K562 (cell line): ENCODE measurements around the gene DPH5.

Experiments
- ATF6 ChIP-seq: sonication (generic); formaldehyde crosslinking; IDR thresholded peaks from 2 replicates; pipeline ENCODE4 v1.4.0; 2020; ENCODE audit warnings: mild to moderate bottlenecking, missing genetic modification reagents
- CTCF ChIP-seq, 3 experiments: IDR thresholded peaks in 2 of 3; conservative IDR thresholded peaks in 1 of 3; 2 replicates each; pipeline ENCODE4 v1.5.1; 2011 to 2012; ENCODE audit warnings: low read length in 3 of 3, mild to moderate bottlenecking in 3 of 3, control low read depth in 2 of 3, improper control_type of control experiment in 1 of 3, inconsistent platforms in 1 of 3, low read depth in 1 of 3, mixed read lengths in 1 of 3, moderate library complexity in 1 of 3; ENCODE audit not compliant: insufficient read depth in 2 of 3
- GABPB1 ChIP-seq: sonication (generic); formaldehyde crosslinking; IDR thresholded peaks from 2 replicates; pipeline ENCODE4 v1.8.0; 2022; ENCODE audit warnings: mild to moderate bottlenecking, missing genetic modification reagents
- HDAC6 ChIP-seq: IDR thresholded peaks from 2 replicates; pipeline ENCODE4 v1.6.1; 2012; ENCODE audit warnings: low read depth, mild to moderate bottlenecking, control low read depth, inconsistent platforms, low read length, moderate library complexity
- HDGF ChIP-seq: fragments of 450-650 bp; IDR thresholded peaks from 2 replicates; pipeline ENCODE4 v1.6.1; 2016
- NR3C1 ChIP-seq: sonication (generic); formaldehyde crosslinking; IDR thresholded peaks from 2 replicates; pipeline ENCODE4 v1.8.1; 2022; ENCODE audit warnings: missing genetic modification reagents
- POLR2AphosphoS5 ChIP-seq: IDR thresholded peaks from 2 replicates; pipeline ENCODE4 v1.6.1; 2011; ENCODE audit warnings: mild to moderate bottlenecking, low read depth, low read length, moderate library complexity; ENCODE audit not compliant: control insufficient read depth, insufficient read depth
- SAFB2 ChIP-seq: fragments of 200-400 bp; formaldehyde crosslinking; IDR thresholded peaks from 2 replicates; pipeline ENCODE4 v1.6.1; 2018; ENCODE audit warnings: borderline replicate concordance, low read length, low read depth, moderate library complexity; ENCODE audit not compliant: severe bottlenecking
- SP2 ChIP-seq: IDR thresholded peaks from 2 replicates; pipeline ENCODE4 v1.6.1; 2011; ENCODE audit warnings: mild to moderate bottlenecking, low read depth, low read length, moderate library complexity; ENCODE audit not compliant: poor library complexity, severe bottlenecking; ENCODE audit errors: extremely low read depth
- TARDBP ChIP-seq: fragments of 450-650 bp; IDR thresholded peaks from 2 replicates; pipeline ENCODE4 v1.6.1; 2016
- ZC3H11A ChIP-seq: IDR thresholded peaks from 2 replicates; pipeline ENCODE4 v1.6.1; 2012; ENCODE audit warnings: low read depth, low read length, improper control_type of control experiment
- ZNF23 ChIP-seq: fragments of 250-450 bp; sonication (Bioruptor Pico); IDR thresholded peaks from 2 replicates; pipeline ENCODE4 v1.4.0; 2020; ENCODE audit warnings: mild to moderate bottlenecking

GRCh38 chr1:100976936-100977335, 48.6 kb downstream of the DPH5 start:
- TF ChIP-seq CTCF (IDR thresholded peaks at IDR 0.05 in 2 of 3, conservative IDR thresholded peaks at IDR 0.05 in 1 of 3; ENCODE audit: insufficient read depth in 2 of 3, low read depth in 1 of 3, low read length in 3 of 3) = no peak
- no peak for TF ChIP-seq ZNF23 (CRISPR knock-in tag)
- TF ChIP-seq TARDBP = no peak
- no peak for TF ChIP-seq ZC3H11A
- no peak for TF ChIP-seq SP2
- no peak for TF ChIP-seq POLR2AphosphoS5
- no peak for TF ChIP-seq HDGF
- no peak for TF ChIP-seq ATF6 (CRISPR knock-in tag)
- no peak for TF ChIP-seq GABPB1 (CRISPR knock-in tag)
- TF ChIP-seq SAFB2 = no peak
- no peak for TF ChIP-seq HDAC6
- TF ChIP-seq NR3C1 (CRISPR knock-in tag) = no peak
